ENCODE results near the gene PRKAG2. TPM values are rescaled to one million over a fixed set of nuclear protein-coding genes. Genes with fewer than 3 reads are reported as not detected.

PRKAG2 gene
- total RNA-seq, 1 donor: 21.2 TPM

- H3K4me3 ChIP-seq (ENCODE audit: low read depth, low read length): no peak overlapping the region
- TF ChIP-seq, protein P1, sequence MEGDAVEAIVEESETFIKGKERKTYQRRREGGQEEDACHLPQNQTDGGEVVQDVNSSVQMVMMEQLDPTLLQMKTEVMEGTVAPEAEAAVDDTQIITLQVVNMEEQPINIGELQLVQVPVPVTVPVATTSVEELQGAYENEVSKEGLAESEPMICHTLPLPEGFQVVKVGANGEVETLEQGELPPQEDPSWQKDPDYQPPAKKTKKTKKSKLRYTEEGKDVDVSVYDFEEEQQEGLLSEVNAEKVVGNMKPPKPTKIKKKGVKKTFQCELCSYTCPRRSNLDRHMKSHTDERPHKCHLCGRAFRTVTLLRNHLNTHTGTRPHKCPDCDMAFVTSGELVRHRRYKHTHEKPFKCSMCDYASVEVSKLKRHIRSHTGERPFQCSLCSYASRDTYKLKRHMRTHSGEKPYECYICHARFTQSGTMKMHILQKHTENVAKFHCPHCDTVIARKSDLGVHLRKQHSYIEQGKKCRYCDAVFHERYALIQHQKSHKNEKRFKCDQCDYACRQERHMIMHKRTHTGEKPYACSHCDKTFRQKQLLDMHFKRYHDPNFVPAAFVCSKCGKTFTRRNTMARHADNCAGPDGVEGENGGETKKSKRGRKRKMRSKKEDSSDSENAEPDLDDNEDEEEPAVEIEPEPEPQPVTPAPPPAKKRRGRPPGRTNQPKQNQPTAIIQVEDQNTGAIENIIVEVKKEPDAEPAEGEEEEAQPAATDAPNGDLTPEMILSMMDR (IDR thresholded peaks at IDR 0.05; ENCODE audit: insufficient read depth, low read depth, low read length): no peak
- no peak for DNase-seq (ENCODE audit: low read depth)
These were observed 367.9 kb downstream of the PRKAG2 start for GRCh38 chr7:151508991-151509390.

GRCh38 chr7:151507806-151508205, 369.1 kb downstream of the PRKAG2 start:
- DNase-seq (ENCODE audit: low read depth): no peak
- TF ChIP-seq, protein P1 (IDR thresholded peaks at IDR 0.05; ENCODE audit: insufficient read depth, low read depth, low read length): no peak
- no peak overlapping the region for H3K4me3 ChIP-seq (ENCODE audit: low read depth, low read length)

DNA sequence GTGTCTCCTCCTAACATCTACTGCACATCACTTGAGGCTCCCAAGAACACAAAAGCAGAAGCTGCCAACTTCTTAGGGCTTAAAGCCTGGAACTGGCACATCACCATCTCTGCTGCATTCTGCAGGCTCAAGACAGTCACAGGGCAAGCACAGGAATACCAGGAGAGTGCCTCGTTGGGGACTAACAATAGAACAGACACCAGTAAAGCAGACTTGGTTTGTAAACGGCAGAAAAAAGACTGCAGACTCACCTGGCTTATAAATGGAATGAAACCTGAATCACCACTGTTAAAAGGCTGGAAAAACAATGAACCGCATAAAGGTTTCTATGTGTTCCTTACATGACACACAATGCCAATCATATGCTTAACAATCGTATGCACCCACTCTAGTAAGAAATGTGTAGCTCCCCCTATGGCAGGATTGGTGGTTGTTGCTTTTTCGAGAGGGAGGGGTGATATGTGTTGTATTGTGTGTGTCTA, 370.0 kb downstream of the PRKAG2 start:
- no peak overlapping the region for H3K4me3 ChIP-seq (ENCODE audit: low read depth, low read length)
- TF ChIP-seq, protein P1 (IDR thresholded peaks at IDR 0.05; ENCODE audit: insufficient read depth, low read depth, low read length): no peak
- no peak for DNase-seq (ENCODE audit: low read depth)

Small RNAs within 50 kb of the gene (small RNA-seq; reads per million reads assigned to genes)
- gene RF00019 (not detected), gene RNU6-604P (not detected)

Other genes starting within 250 kb of the PRKAG2 start
- not detected in 2 replicates for gene GALNTL5, start 79.3 kb upstream of the PRKAG2 start, total RNA-seq
- 35.1 and 45.3 TPM in 2 replicates for gene GALNT11, start 148.6 kb upstream of the PRKAG2 start, total RNA-seq

Data from fibroblast of villous mesenchyme (primary cell).